ENCODE results near the gene PLPPR1.

PLPPR1 gene

DNA sequence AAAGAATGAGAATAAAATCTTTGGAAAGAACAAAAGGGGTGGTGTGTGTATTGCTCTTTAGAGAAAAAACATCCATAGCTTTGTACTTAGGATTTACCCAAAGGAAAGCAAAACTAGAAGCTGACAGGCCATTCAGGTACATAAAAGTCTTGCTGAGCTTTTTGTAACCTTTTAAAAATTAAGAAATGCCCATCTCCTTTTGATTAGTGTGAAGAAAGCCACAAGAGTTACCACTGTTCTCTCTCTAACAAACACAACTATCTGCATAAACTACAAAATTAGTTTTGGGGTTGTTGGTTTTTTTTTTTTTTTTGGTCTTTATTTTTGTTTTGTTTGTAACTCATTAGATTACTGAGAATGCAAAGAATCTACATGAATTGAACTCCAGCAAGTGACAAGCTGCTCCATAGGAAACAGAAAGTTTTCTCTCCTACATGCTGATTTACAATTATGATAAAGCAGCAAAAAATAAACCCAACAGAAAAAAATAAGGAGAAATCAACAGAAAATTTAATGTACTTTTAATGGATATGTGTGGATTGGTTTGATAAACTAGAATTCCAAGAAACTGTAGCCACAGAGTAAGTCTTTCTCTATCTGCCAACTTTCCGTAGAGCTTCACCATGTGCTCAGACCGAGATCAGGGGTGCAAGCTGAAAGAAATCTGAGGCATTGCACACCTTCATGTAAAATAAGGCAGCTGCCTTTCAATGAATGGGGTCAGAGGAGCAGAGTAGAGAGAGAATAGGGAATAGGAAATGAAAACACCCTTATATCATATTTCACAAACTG is 344.0 kb downstream of the PLPPR1 start:
- no peak for DNase-seq (ENCODE audit: low read depth)
- no peak overlapping the region for H3K4me3 ChIP-seq (ENCODE audit: low read length)
- TF ChIP-seq, protein P1, sequence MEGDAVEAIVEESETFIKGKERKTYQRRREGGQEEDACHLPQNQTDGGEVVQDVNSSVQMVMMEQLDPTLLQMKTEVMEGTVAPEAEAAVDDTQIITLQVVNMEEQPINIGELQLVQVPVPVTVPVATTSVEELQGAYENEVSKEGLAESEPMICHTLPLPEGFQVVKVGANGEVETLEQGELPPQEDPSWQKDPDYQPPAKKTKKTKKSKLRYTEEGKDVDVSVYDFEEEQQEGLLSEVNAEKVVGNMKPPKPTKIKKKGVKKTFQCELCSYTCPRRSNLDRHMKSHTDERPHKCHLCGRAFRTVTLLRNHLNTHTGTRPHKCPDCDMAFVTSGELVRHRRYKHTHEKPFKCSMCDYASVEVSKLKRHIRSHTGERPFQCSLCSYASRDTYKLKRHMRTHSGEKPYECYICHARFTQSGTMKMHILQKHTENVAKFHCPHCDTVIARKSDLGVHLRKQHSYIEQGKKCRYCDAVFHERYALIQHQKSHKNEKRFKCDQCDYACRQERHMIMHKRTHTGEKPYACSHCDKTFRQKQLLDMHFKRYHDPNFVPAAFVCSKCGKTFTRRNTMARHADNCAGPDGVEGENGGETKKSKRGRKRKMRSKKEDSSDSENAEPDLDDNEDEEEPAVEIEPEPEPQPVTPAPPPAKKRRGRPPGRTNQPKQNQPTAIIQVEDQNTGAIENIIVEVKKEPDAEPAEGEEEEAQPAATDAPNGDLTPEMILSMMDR (IDR thresholded peaks at IDR 0.05; ENCODE audit: insufficient read depth, low read depth, low read length, missing control alignments): no peak

Data from epithelial cell of esophagus (primary cell).